Measurements from ENCODE around the gene RASEF. TPM values are rescaled to one million over a fixed set of nuclear protein-coding genes. Genes with fewer than 3 reads are reported as not detected.
A peak's percentile ranks its signal among the peaks of the same experiment; 100 is the strongest.

Gene RASEF
- total and polyA plus RNA-seq, 8 donors = 10.3 to 27.3 (median 19.1) TPM

DNA sequence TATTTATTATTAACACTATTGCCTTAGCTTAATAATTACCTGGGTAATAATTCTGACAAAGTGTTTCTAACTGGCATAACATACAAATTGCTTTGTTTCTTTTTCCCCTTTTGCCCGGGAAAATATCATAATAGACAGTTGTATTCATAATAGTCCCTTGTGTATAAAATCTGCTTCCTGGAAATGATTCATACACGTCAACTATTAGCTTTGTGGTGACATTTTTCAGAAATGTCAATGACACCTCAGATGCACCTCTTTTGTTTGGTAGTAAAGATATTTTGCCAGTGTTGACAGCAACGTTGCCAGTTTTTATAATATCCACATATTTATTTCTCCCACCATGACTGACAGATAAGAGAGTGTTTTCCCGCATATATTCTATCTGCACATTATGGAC lies 73.0 kb downstream of the RASEF start:
- intact Hi-C loops (cut with DNase I) = loop anchor here in 1 of 3 donors (10.0 kb wide), 1 partner anchor 55 kb away; no protein-coding TSS in a partner anchor
- no peak overlapping the region for H3K27ac ChIP-seq
- ATAC-seq (peak in 1 of 4 donors; percentile 29), FAIRE-seq (peak; percentile 63), DNase-seq (no peak)
- no peaks in the 10 kb centered on the region for H3K9me3 ChIP-seq
- TF ChIP-seq CTCF (IDR thresholded peaks at IDR 0.05) = no peak
- H3K4me1 ChIP-seq = peaks cover 0 to 5% (median 0%) of the 10 kb centered on the region in 3 donors
- H3K27me3 ChIP-seq = no peaks in the 10 kb centered on the region
- peaks cover 0 to 29% (median 0%) of the 10 kb centered on the region in 3 donors for H3K36me3 ChIP-seq
- H3K4me3 ChIP-seq = no peak overlapping the region
- 41 to 52% methylated on average over 4 of the region's 4 CpGs for WGBS, 2 donors

DNA sequence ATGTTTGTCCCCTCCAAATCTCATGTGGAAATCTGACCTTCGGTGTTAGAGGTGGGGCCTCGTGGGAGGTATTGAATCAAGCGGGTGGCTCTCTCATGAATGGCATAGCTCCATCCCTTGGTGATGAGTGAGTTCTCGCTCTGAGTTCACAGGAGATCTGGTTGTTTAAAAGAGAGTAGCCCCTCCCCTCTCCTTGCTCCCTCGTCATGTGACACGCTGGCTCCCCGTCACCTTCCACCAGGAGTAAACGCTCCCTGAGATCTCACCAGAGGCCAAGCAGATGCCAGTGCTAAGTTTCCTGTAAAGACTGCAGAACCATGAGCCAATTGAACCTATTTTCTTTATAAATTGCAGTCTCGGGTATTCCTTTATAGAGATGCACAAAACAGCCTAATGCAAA lies 74.5 kb downstream of the RASEF start:
- no peak for TF ChIP-seq CTCF (IDR thresholded peaks at IDR 0.05)
- H3K27ac ChIP-seq = no peak overlapping the region
- H3K4me1 ChIP-seq = peaks cover 0 to 5% (median 0%) of the 10 kb centered on the region in 3 donors
- peaks cover 0 to 34% (median 2%) of the 10 kb centered on the region in 3 donors for H3K36me3 ChIP-seq
- 93 to 95% methylated on average over 9 of the region's 9 CpGs for WGBS, 2 donors
- no peak for ATAC-seq
- no peaks in the 10 kb centered on the region for H3K27me3 ChIP-seq
- no peak overlapping the region for H3K4me3 ChIP-seq
- intact Hi-C loops (cut with DNase I) = loop anchor here in 1 of 3 donors (10.0 kb wide), 1 partner anchor 56 kb away; no protein-coding TSS in a partner anchor
- FAIRE-seq = no peak
- no peaks in the 10 kb centered on the region for H3K9me3 ChIP-seq
- DNase-seq = no peak

GRCh38 chr9:82987370-82988189 lies 75.4 kb downstream of the RASEF start:
- FAIRE-seq = peak; percentile 39
- intact Hi-C loops (cut with DNase I) = loop anchor here in 1 of 3 donors (10.0 kb wide), 1 partner anchor 57 kb away; no protein-coding TSS in a partner anchor
- Histone ChIP-seq H3K36me3 (peaks cover 0 to 35% (median 2%) of the 10 kb centered on the region in 3 donors), H3K27me3 (no peaks in the 10 kb centered on the region), H3K9me3 (no peaks in the 10 kb centered on the region), H3K4me1 (no peaks in the 10 kb centered on the region), H3K4me3 (no peak overlapping the region), H3K27ac (no peak overlapping the region)
- ATAC-seq = no peak
- no peak for TF ChIP-seq CTCF (IDR thresholded peaks at IDR 0.05)
- WGBS, 2 donors = 71 to 75% methylated on average over 5 of the region's 5 CpGs
- DNase-seq = no peak

DNA sequence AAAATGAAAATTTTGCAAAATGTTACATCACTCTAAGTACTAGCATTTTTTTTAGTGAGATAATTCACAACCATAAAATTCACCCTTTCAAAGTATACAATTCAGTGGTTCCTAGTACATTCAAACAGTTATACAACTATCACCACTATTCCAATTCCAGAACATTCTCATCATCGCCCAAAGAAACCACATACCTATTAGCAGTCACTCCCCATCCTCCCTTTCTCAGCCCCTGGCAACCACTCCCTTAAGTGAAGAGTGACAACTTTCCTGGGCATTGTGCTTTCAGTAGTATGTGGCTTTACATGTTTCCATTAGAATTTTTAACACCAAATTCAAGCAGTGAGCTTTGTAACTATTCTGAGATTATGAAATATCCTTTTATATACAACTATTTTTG lies 81.4 kb downstream of the RASEF start:
- 96 to 100% methylated on average over 1 of the region's 1 CpG for WGBS, 2 donors
- Histone ChIP-seq H3K4me1 (no peaks in the 10 kb centered on the region), H3K36me3 (peaks cover 2 to 6% (median 3%) of the 10 kb centered on the region in 3 donors), H3K9me3 (no peaks in the 10 kb centered on the region), H3K27me3 (no peaks in the 10 kb centered on the region), H3K27ac (no peak overlapping the region), H3K4me3 (no peak overlapping the region)
- FAIRE-seq (no peak), ATAC-seq (no peak), DNase-seq (no peak)
- no peak for TF ChIP-seq CTCF (IDR thresholded peaks at IDR 0.05)
- intact Hi-C loops (cut with DNase I) = loop anchor here in 1 of 3 donors (10.0 kb wide), 1 partner anchor 63 kb away; no protein-coding TSS in a partner anchor

GRCh38 chr9:82975176-82975575 lies 87.8 kb downstream of the RASEF start:
- H3K4me3 ChIP-seq = no peak overlapping the region
- intact Hi-C loops (cut with DNase I) = no loop called here
- WGBS, 2 donors = 79 to 83% methylated on average over 6 of the region's 6 CpGs
- DNase-seq = no peak
- no peak for FAIRE-seq
- no peaks in the 10 kb centered on the region for H3K27me3 ChIP-seq
- no peak for ATAC-seq
- no peaks in the 10 kb centered on the region for H3K4me1 ChIP-seq
- no peak overlapping the region for H3K27ac ChIP-seq
- no peaks in the 10 kb centered on the region for H3K9me3 ChIP-seq
- H3K36me3 ChIP-seq = peaks cover 0 to 3% (median 0%) of the 10 kb centered on the region in 3 donors
- no peak for TF ChIP-seq CTCF (IDR thresholded peaks at IDR 0.05)
